GM12892 (cell line): ENCODE results near the gene FYB1.

Source experiments
- POLR2A ChIP-seq: IDR thresholded peaks from 2 replicates; pipeline ENCODE4 v1.6.1; 2011; ENCODE audit warnings: low read depth, low read length, control low read depth
- POLR2AphosphoS5 ChIP-seq: IDR thresholded peaks from 2 replicates; pipeline ENCODE4 v1.6.1; 2011; ENCODE audit warnings: low read depth, low read length, control low read depth
- TAF1 ChIP-seq: IDR thresholded peaks from 2 replicates; pipeline ENCODE4 v1.6.1; 2011; ENCODE audit warnings: low read depth, mild to moderate bottlenecking, control low read depth, low read length, borderline replicate concordance

DNA sequence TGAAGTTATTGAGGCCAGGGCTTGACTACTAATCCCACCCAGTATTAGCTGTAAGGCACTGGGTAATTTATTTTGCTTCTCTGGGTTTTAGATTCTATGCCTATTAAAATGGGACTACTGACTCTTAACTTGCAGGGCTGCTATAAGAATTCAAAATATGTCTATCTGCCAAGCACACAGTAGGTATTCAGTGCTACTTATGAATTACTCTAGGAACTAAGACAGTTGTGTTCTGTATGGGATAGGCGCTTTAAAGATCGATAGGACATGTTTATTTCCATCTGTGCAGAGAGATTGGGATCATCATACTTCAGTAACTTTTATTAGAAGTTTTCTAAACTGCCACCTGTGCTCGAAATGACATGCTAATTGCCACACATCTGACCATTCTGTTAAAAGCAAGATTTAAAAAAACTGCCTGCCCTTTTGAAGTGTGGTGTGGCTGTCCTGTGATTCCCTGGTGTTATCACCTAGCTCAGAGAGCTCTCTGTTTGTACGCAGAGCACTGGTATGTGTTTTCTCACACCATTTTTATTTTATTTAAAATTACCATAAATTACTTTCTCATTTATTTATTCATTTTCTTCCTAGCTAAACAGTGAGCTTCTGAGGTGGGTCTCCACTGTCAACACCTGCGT is 58.7 kb downstream of the FYB1 start:
- TF ChIP-seq POLR2A, result no peak
- TF ChIP-seq POLR2AphosphoS5, result no peak
- no peak for TF ChIP-seq TAF1
